NB4 (cell line): ENCODE results near the gene BRD4.
"Not testable (repeated sequence)": the region's sequence is repeated elsewhere in the genome, so short reads cannot be mapped to it uniquely, and the experiment has no call there.

Experiments
- MYC ChIP-seq: IDR thresholded peaks from 2 replicates; pipeline ENCODE4 v1.6.1; 2011; ENCODE audit warnings: low read depth, low read length
- TF ChIP-seq, protein P1 (sequence below): IDR thresholded peaks from one replicate; pipeline ENCODE4 v1.5.1; 2012; ENCODE audit warnings: low read depth, low read length

DNA sequence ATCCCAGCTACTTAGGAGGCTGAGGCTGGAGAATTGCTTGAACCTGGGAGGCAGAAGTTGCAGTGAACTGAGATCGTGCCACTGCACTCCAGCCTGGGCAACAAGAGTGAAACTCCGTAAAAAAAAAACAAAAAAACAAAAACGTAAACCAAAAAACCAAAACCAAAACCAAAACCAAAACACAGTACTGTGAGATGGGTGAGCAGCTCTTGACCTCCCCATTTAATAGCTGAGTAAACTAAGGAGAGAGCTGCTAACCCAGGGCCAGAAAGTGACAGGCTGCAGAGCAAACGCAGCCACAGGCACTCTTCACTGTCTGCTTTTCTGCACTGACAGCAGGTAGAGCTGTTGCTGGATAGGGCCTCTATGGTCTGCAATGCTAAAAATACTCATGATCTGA, 27.7 kb upstream of the BRD4 start:
- TF ChIP-seq MYC: not testable (repeated sequence)
- TF ChIP-seq, protein P1, sequence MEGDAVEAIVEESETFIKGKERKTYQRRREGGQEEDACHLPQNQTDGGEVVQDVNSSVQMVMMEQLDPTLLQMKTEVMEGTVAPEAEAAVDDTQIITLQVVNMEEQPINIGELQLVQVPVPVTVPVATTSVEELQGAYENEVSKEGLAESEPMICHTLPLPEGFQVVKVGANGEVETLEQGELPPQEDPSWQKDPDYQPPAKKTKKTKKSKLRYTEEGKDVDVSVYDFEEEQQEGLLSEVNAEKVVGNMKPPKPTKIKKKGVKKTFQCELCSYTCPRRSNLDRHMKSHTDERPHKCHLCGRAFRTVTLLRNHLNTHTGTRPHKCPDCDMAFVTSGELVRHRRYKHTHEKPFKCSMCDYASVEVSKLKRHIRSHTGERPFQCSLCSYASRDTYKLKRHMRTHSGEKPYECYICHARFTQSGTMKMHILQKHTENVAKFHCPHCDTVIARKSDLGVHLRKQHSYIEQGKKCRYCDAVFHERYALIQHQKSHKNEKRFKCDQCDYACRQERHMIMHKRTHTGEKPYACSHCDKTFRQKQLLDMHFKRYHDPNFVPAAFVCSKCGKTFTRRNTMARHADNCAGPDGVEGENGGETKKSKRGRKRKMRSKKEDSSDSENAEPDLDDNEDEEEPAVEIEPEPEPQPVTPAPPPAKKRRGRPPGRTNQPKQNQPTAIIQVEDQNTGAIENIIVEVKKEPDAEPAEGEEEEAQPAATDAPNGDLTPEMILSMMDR: not testable (repeated sequence)
